ENCODE data around the gene NUDT5. TPM values are rescaled to one million over a fixed set of nuclear protein-coding genes. Genes with fewer than 3 reads are reported as not detected.
"Not testable (repeated sequence)": the region's sequence is repeated elsewhere in the genome, so short reads cannot be mapped to it uniquely, and the experiment has no call there.

The NUDT5 gene
- total RNA-seq, 1 experiment from 2014 or later = 83.8 TPM

GRCh38 chr10:12238821-12239220 lies 43.1 kb upstream of the NUDT5 start:
- no TSS peak for BruUV-seq (replicated peaks)
- CTCF ChIA-PET = interaction anchor here (0.7 kb wide), 1 partner anchor 89 kb away, joined by 3 read pairs; no protein-coding TSS in a partner anchor
- intact Hi-C loops (cut with micrococcal nuclease; ENCODE audit: unreplicated experiment) = no loop called here
- Mint-ChIP-seq H3K4me1 (ENCODE audit: low read depth, unreplicated experiment) (no peaks in the 10 kb centered on the region), H3K9me3 (ENCODE audit: low read depth, unreplicated experiment) (no peaks in the 10 kb centered on the region), H3K27me3 (ENCODE audit: unreplicated experiment) (no peaks in the 10 kb centered on the region), H3K36me3 (ENCODE audit: insufficient read depth, unreplicated experiment) (peaks cover 27% of the 10 kb centered on the region), H3K4me3 (ENCODE audit: low read depth, unreplicated experiment) (no peak overlapping the region), H3K27ac (ENCODE audit: unreplicated experiment) (no peak overlapping the region)
- no peak for TF ChIP-seq CTCF (IDR thresholded peaks at IDR 0.05; ENCODE audit: unreplicated experiment)
- no peak for DNase-seq

GRCh38 chr10:12237265-12238220 lies 41.9 kb upstream of the NUDT5 start:
- intact Hi-C loops (cut with micrococcal nuclease; ENCODE audit: unreplicated experiment) = no loop called here
- H3K4me3 Mint-ChIP-seq (ENCODE audit: low read depth, unreplicated experiment) = no peak overlapping the region
- BruUV-seq (replicated peaks) = no TSS peak
- no peaks in the 10 kb centered on the region for H3K4me1 Mint-ChIP-seq (ENCODE audit: low read depth, unreplicated experiment)
- H3K27ac Mint-ChIP-seq (ENCODE audit: unreplicated experiment) = no peak overlapping the region
- peaks cover 30% of the 10 kb centered on the region for H3K36me3 Mint-ChIP-seq (ENCODE audit: insufficient read depth, unreplicated experiment)
- CTCF ChIA-PET = no interaction called here
- no peak for DNase-seq
- no peaks in the 10 kb centered on the region for H3K9me3 Mint-ChIP-seq (ENCODE audit: low read depth, unreplicated experiment)
- TF ChIP-seq CTCF (IDR thresholded peaks at IDR 0.05; ENCODE audit: unreplicated experiment) = no peak
- no peaks in the 10 kb centered on the region for H3K27me3 Mint-ChIP-seq (ENCODE audit: unreplicated experiment)

- intact Hi-C loops (cut with micrococcal nuclease; ENCODE audit: unreplicated experiment) = no loop called here
- BruUV-seq (replicated peaks) = no TSS peak
- no peak for DNase-seq
- no peak overlapping the region for H3K4me3 Mint-ChIP-seq (ENCODE audit: low read depth, unreplicated experiment)
- H3K27ac Mint-ChIP-seq (ENCODE audit: unreplicated experiment) = no peak overlapping the region
- no peaks in the 10 kb centered on the region for H3K4me1 Mint-ChIP-seq (ENCODE audit: low read depth, unreplicated experiment)
- no peaks in the 10 kb centered on the region for H3K9me3 Mint-ChIP-seq (ENCODE audit: low read depth, unreplicated experiment)
- no peak for TF ChIP-seq CTCF (IDR thresholded peaks at IDR 0.05; ENCODE audit: unreplicated experiment)
- peaks cover 37% of the 10 kb centered on the region for H3K36me3 Mint-ChIP-seq (ENCODE audit: insufficient read depth, unreplicated experiment)
- H3K27me3 Mint-ChIP-seq (ENCODE audit: unreplicated experiment) = no peaks in the 10 kb centered on the region
- CTCF ChIA-PET = no interaction called here
These were observed 40.1 kb upstream of the NUDT5 start for GRCh38 chr10:12235796-12236195.

GRCh38 chr10:12235116-12235694 lies 39.5 kb upstream of the NUDT5 start:
- CTCF ChIA-PET = interaction anchor here (0.6 kb wide), 1 partner anchor 11 kb away, joined by 3 read pairs; no protein-coding TSS in a partner anchor
- DNase-seq = no peak
- H3K4me1 Mint-ChIP-seq (ENCODE audit: low read depth, unreplicated experiment) = no peaks in the 10 kb centered on the region
- intact Hi-C loops (cut with micrococcal nuclease; ENCODE audit: unreplicated experiment) = no loop called here
- H3K27me3 Mint-ChIP-seq (ENCODE audit: unreplicated experiment) = no peaks in the 10 kb centered on the region
- H3K27ac Mint-ChIP-seq (ENCODE audit: unreplicated experiment) = no peak overlapping the region
- H3K9me3 Mint-ChIP-seq (ENCODE audit: low read depth, unreplicated experiment) = no peaks in the 10 kb centered on the region
- TF ChIP-seq CTCF (IDR thresholded peaks at IDR 0.05; ENCODE audit: unreplicated experiment) = no peak
- H3K4me3 Mint-ChIP-seq (ENCODE audit: low read depth, unreplicated experiment) = no peak overlapping the region
- H3K36me3 Mint-ChIP-seq (ENCODE audit: insufficient read depth, unreplicated experiment) = peaks cover 33% of the 10 kb centered on the region
- BruUV-seq (replicated peaks) = TSS peak; percentile 8

GRCh38 chr10:12234687-12235086 lies 39.0 kb upstream of the NUDT5 start:
- H3K9me3 Mint-ChIP-seq (ENCODE audit: low read depth, unreplicated experiment); H3K27ac Mint-ChIP-seq (ENCODE audit: unreplicated experiment); H3K4me3 Mint-ChIP-seq (ENCODE audit: low read depth, unreplicated experiment); intact Hi-C loops (cut with micrococcal nuclease; ENCODE audit: unreplicated experiment); DNase-seq; H3K4me1 Mint-ChIP-seq (ENCODE audit: low read depth, unreplicated experiment); BruUV-seq (replicated peaks); H3K27me3 Mint-ChIP-seq (ENCODE audit: unreplicated experiment): not testable (repeated sequence)
- H3K36me3 Mint-ChIP-seq (ENCODE audit: insufficient read depth, unreplicated experiment) = peaks cover 31% of the 10 kb centered on the region
- CTCF ChIA-PET = interaction anchor here (0.6 kb wide), 1 partner anchor 10 kb away, joined by 3 read pairs; no protein-coding TSS in a partner anchor

Data from Calu3 (cell line).